SK-N-MC (cell line): ENCODE data around the gene CIZ1.

ENCODE experiments used
- EZH2 ChIP-seq: fragments of 200-600 bp; sonication (generic); IDR thresholded peaks from one replicate; pipeline ENCODE4 v1.6.1; 2017; ENCODE audit warnings: antibody characterized with exemption
- POLR2AphosphoS5 ChIP-seq: IDR thresholded peaks from 2 replicates; pipeline ENCODE4 v1.6.1; 2012; ENCODE audit warnings: mild to moderate bottlenecking, low read depth, low read length, borderline replicate concordance

DNA sequence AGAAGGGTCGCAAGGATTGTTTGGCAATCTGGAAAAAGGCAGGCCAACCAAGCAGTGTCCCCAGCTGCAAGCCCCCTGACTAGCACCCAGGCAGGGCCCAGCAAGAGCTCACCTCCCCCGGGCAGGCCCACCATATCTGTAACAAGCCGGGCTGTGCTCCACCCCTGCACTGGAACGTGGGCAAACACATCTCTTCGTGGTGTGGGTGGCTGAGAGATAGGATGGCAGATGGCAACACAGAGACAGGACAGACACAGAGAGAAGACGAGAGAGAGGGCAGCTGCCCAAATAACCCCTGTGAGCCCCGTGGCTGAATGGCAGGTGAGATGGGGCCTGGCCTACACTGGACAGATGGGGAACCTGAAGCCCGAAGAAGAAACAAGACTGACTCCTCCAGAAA lies 21.9 kb downstream of the CIZ1 start:
- TF ChIP-seq POLR2AphosphoS5 (no peak), EZH2 (no peak)
